ENCODE measurements around the gene CCL26. TPM values are rescaled to one million over a fixed set of nuclear protein-coding genes. Genes with fewer than 3 reads are reported as not detected.
"Not testable (repeated sequence)": the region's sequence is repeated elsewhere in the genome, so short reads cannot be mapped to it uniquely, and the experiment has no call there.

CCL26 gene
- total RNA-seq, 1 experiment from 2014 or later = 2.6 TPM

- H3K4me3 ChIP-seq (ENCODE audit: insufficient read depth, low read depth, low read length) = no peak overlapping the region
- H3K36me3 ChIP-seq (replicated peaks; ENCODE audit: control insufficient read depth, insufficient read depth, low read length) = no peaks in the 10 kb centered on the region
- DNase-seq = no peak
- no peaks in the 10 kb centered on the region for H3K27me3 ChIP-seq (ENCODE audit: control insufficient read depth, insufficient read depth, low read length)
Measured at GRCh38 chr7:75776295-75776971, 4.4 kb upstream of the CCL26 start.

GRCh38 chr7:75773958-75774357 lies 1.9 kb upstream of the CCL26 start:
- not testable (repeated sequence) for H3K36me3 ChIP-seq (replicated peaks; ENCODE audit: control insufficient read depth, insufficient read depth, low read length); DNase-seq; H3K4me3 ChIP-seq (ENCODE audit: insufficient read depth, low read depth, low read length); H3K27me3 ChIP-seq (ENCODE audit: control insufficient read depth, insufficient read depth, low read length)

- Histone ChIP-seq H3K4me3 (ENCODE audit: insufficient read depth, low read depth, low read length) (no peak overlapping the region), H3K27me3 (ENCODE audit: control insufficient read depth, insufficient read depth, low read length) (no peaks in the 10 kb centered on the region)
- no peak for DNase-seq
Measured at GRCh38 chr7:75771224-75771623, 787 bp downstream of the CCL26 start.

GRCh38 chr7:75762350-75762917 lies 9.6 kb downstream of the CCL26 start:
- H3K4me3 ChIP-seq (ENCODE audit: insufficient read depth, low read depth, low read length) = no peak overlapping the region
- DNase-seq = peak; percentile 82

More at GRCh38 chr7:75771224-75771623, 787 bp downstream of the CCL26 start:
- H3K36me3 ChIP-seq (replicated peaks; ENCODE audit: control insufficient read depth, insufficient read depth, low read length) = no peaks in the 10 kb centered on the region

GRCh38 chr7:75761801-75762200 lies 10.2 kb downstream of the CCL26 start:
- H3K27me3 ChIP-seq (ENCODE audit: control insufficient read depth, insufficient read depth, low read length); DNase-seq; H3K36me3 ChIP-seq (replicated peaks; ENCODE audit: control insufficient read depth, insufficient read depth, low read length); H3K4me3 ChIP-seq (ENCODE audit: insufficient read depth, low read depth, low read length): not testable (repeated sequence)

More at GRCh38 chr7:75762350-75762917, 9.6 kb downstream of the CCL26 start:
- no peaks in the 10 kb centered on the region for H3K36me3 ChIP-seq (replicated peaks; ENCODE audit: control insufficient read depth, insufficient read depth, low read length)
- no peaks in the 10 kb centered on the region for H3K27me3 ChIP-seq (ENCODE audit: control insufficient read depth, insufficient read depth, low read length)

GRCh38 chr7:75758491-75758890 lies 13.5 kb downstream of the CCL26 start:
- no peak overlapping the region for H3K4me3 ChIP-seq (ENCODE audit: insufficient read depth, low read depth, low read length)
- DNase-seq = no peak
- H3K27me3 ChIP-seq (ENCODE audit: control insufficient read depth, insufficient read depth, low read length) = no peaks in the 10 kb centered on the region
- no peaks in the 10 kb centered on the region for H3K36me3 ChIP-seq (replicated peaks; ENCODE audit: control insufficient read depth, insufficient read depth, low read length)

- Histone ChIP-seq H3K36me3 (replicated peaks; ENCODE audit: control insufficient read depth, insufficient read depth, low read length) (no peaks in the 10 kb centered on the region), H3K4me3 (ENCODE audit: insufficient read depth, low read depth, low read length) (no peak overlapping the region), H3K27me3 (ENCODE audit: control insufficient read depth, insufficient read depth, low read length) (no peaks in the 10 kb centered on the region)
- no peak for DNase-seq
Measured at GRCh38 chr7:75757860-75758259, 14.2 kb downstream of the CCL26 start.

GRCh38 chr7:75756991-75757676 lies 14.9 kb downstream of the CCL26 start:
- DNase-seq = peak; percentile 56
- no peaks in the 10 kb centered on the region for H3K36me3 ChIP-seq (replicated peaks; ENCODE audit: control insufficient read depth, insufficient read depth, low read length)
- no peak overlapping the region for H3K4me3 ChIP-seq (ENCODE audit: insufficient read depth, low read depth, low read length)
- no peaks in the 10 kb centered on the region for H3K27me3 ChIP-seq (ENCODE audit: control insufficient read depth, insufficient read depth, low read length)

GRCh38 chr7:75756206-75756990 lies 15.6 kb downstream of the CCL26 start:
- Histone ChIP-seq H3K36me3 (replicated peaks; ENCODE audit: control insufficient read depth, insufficient read depth, low read length) (no peaks in the 10 kb centered on the region), H3K27me3 (ENCODE audit: control insufficient read depth, insufficient read depth, low read length) (no peaks in the 10 kb centered on the region), H3K4me3 (ENCODE audit: insufficient read depth, low read depth, low read length) (no peak overlapping the region)
- DNase-seq = no peak

GRCh38 chr7:75743455-75743859 lies 28.6 kb downstream of the CCL26 start:
- Histone ChIP-seq H3K4me3 (ENCODE audit: insufficient read depth, low read depth, low read length) (no peak overlapping the region), H3K36me3 (replicated peaks; ENCODE audit: control insufficient read depth, insufficient read depth, low read length) (no peaks in the 10 kb centered on the region), H3K27me3 (ENCODE audit: control insufficient read depth, insufficient read depth, low read length) (no peaks in the 10 kb centered on the region; the same call in 1 of the 2 replicates)
- DNase-seq = no peak

GRCh38 chr7:75740846-75741497 lies 31.0 kb downstream of the CCL26 start:
- Histone ChIP-seq H3K27me3 (ENCODE audit: control insufficient read depth, insufficient read depth, low read length) (peaks cover 6% of the 10 kb centered on the region; the same call in 1 of the 2 replicates), H3K36me3 (replicated peaks; ENCODE audit: control insufficient read depth, insufficient read depth, low read length) (no peaks in the 10 kb centered on the region), H3K4me3 (ENCODE audit: insufficient read depth, low read depth, low read length) (no peak overlapping the region)
- no peak for DNase-seq

- Histone ChIP-seq H3K4me3 (ENCODE audit: insufficient read depth, low read depth, low read length) (peak overlapping the region; percentile 72), H3K27me3 (ENCODE audit: control insufficient read depth, insufficient read depth, low read length) (peaks cover 6% of the 10 kb centered on the region; the same call in 1 of the 2 replicates), H3K36me3 (replicated peaks; ENCODE audit: control insufficient read depth, insufficient read depth, low read length) (no peaks in the 10 kb centered on the region)
- DNase-seq = no peak
Measured at GRCh38 chr7:75739796-75740672, 32.0 kb downstream of the CCL26 start.

- H3K4me3 ChIP-seq (ENCODE audit: insufficient read depth, low read depth, low read length) = peak overlapping the region; percentile 83
- no peaks in the 10 kb centered on the region for H3K36me3 ChIP-seq (replicated peaks; ENCODE audit: control insufficient read depth, insufficient read depth, low read length)
- DNase-seq = peak; percentile 100
- H3K27me3 ChIP-seq (ENCODE audit: control insufficient read depth, insufficient read depth, low read length) = peaks cover 6% of the 10 kb centered on the region; the same call in 1 of the 2 replicates
Measured at GRCh38 chr7:75738975-75739795, 32.8 kb downstream of the CCL26 start.

Data from H7 (cell line).